ENCODE results near the gene GAD2.

GAD2 gene

GRCh38 chr10:26254616-26255015, 38.0 kb downstream of the GAD2 start:
- no peak overlapping the region for H3K4me3 Mint-ChIP-seq
- no peaks in the 10 kb centered on the region for H3K9me3 Mint-ChIP-seq
- no peaks in the 10 kb centered on the region for H3K36me3 Mint-ChIP-seq
- ATAC-seq (peak; percentile 16), DNase-seq (ENCODE audit: low spot score in 2 of 2) (no peak)
- H3K27ac Mint-ChIP-seq, result no peak overlapping the region
- H3K4me1 Mint-ChIP-seq, result no peaks in the 10 kb centered on the region

- H3K36me3 Mint-ChIP-seq, result no peaks in the 10 kb centered on the region
- no peak overlapping the region for H3K4me3 Mint-ChIP-seq
- no peaks in the 10 kb centered on the region for H3K4me1 Mint-ChIP-seq
- H3K27ac Mint-ChIP-seq, result no peak overlapping the region
- no peak for DNase-seq (ENCODE audit: low spot score in 2 of 2)
- no peak for ATAC-seq
- H3K9me3 Mint-ChIP-seq, result no peaks in the 10 kb centered on the region
Measured at GRCh38 chr10:26259341-26259740, 42.8 kb downstream of the GAD2 start.

GRCh38 chr10:26269754-26270153, 53.2 kb downstream of the GAD2 start:
- no peak for DNase-seq (ENCODE audit: low spot score in 2 of 2)
- no peak for ATAC-seq
- no peak overlapping the region for H3K27ac Mint-ChIP-seq

GRCh38 chr10:26274391-26274790, 57.8 kb downstream of the GAD2 start:
- H3K4me3 Mint-ChIP-seq, result no peak overlapping the region
- H3K4me1 Mint-ChIP-seq, result no peaks in the 10 kb centered on the region
- H3K36me3 Mint-ChIP-seq, result no peaks in the 10 kb centered on the region
- no peak for DNase-seq (ENCODE audit: low spot score in 2 of 2)
- no peak for ATAC-seq
- no peaks in the 10 kb centered on the region for H3K9me3 Mint-ChIP-seq
- no peak overlapping the region for H3K27ac Mint-ChIP-seq

More at GRCh38 chr10:26269754-26270153, 53.2 kb downstream of the GAD2 start:
- Mint-ChIP-seq H3K9me3 (no peaks in the 10 kb centered on the region), H3K4me3 (no peak overlapping the region), H3K4me1 (no peaks in the 10 kb centered on the region), H3K36me3 (no peaks in the 10 kb centered on the region)

GRCh38 chr10:26278295-26278694, 61.7 kb downstream of the GAD2 start:
- DNase-seq (ENCODE audit: low spot score in 2 of 2) (no peak), ATAC-seq (no peak)
- H3K4me1 Mint-ChIP-seq, result no peaks in the 10 kb centered on the region
- no peak overlapping the region for H3K27ac Mint-ChIP-seq
- no peaks in the 10 kb centered on the region for H3K36me3 Mint-ChIP-seq
- no peak overlapping the region for H3K4me3 Mint-ChIP-seq
- no peaks in the 10 kb centered on the region for H3K9me3 Mint-ChIP-seq

GRCh38 chr10:26290236-26290635, 73.7 kb downstream of the GAD2 start:
- no peak overlapping the region for H3K27ac Mint-ChIP-seq
- no peak for ATAC-seq
- no peak for DNase-seq (ENCODE audit: low spot score in 2 of 2)
- H3K36me3 Mint-ChIP-seq, result no peaks in the 10 kb centered on the region
- no peak overlapping the region for H3K4me3 Mint-ChIP-seq
- no peaks in the 10 kb centered on the region for H3K4me1 Mint-ChIP-seq
- no peaks in the 10 kb centered on the region for H3K9me3 Mint-ChIP-seq

- H3K4me1 Mint-ChIP-seq, result no peaks in the 10 kb centered on the region
- ATAC-seq, result no peak
- no peaks in the 10 kb centered on the region for H3K36me3 Mint-ChIP-seq
- no peak for DNase-seq (ENCODE audit: low spot score in 2 of 2)
- H3K4me3 Mint-ChIP-seq, result no peak overlapping the region
- H3K27ac Mint-ChIP-seq, result no peak overlapping the region
- H3K9me3 Mint-ChIP-seq, result no peaks in the 10 kb centered on the region
Measured at GRCh38 chr10:26291721-26292480, 75.3 kb downstream of the GAD2 start.

GRCh38 chr10:26296360-26296759, 79.8 kb downstream of the GAD2 start:
- DNase-seq (ENCODE audit: low spot score in 2 of 2), result no peak
- Mint-ChIP-seq H3K4me1 (no peaks in the 10 kb centered on the region), H3K9me3 (no peaks in the 10 kb centered on the region)

GRCh38 chr10:26300001-26300400, 83.4 kb downstream of the GAD2 start:
- DNase-seq (ENCODE audit: low spot score in 2 of 2) (no peak), ATAC-seq (no peak)
- Mint-ChIP-seq H3K4me1 (no peaks in the 10 kb centered on the region), H3K4me3 (no peak overlapping the region), H3K36me3 (no peaks in the 10 kb centered on the region), H3K27ac (no peak overlapping the region), H3K9me3 (no peaks in the 10 kb centered on the region)

More at GRCh38 chr10:26296360-26296759, 79.8 kb downstream of the GAD2 start:
- H3K27ac Mint-ChIP-seq, result no peak overlapping the region
- no peak overlapping the region for H3K4me3 Mint-ChIP-seq
- ATAC-seq, result no peak
- no peaks in the 10 kb centered on the region for H3K36me3 Mint-ChIP-seq

- ATAC-seq (no peak), DNase-seq (ENCODE audit: low spot score in 2 of 2) (no peak)
- Mint-ChIP-seq H3K36me3 (no peaks in the 10 kb centered on the region), H3K4me1 (no peaks in the 10 kb centered on the region), H3K4me3 (no peak overlapping the region), H3K9me3 (no peaks in the 10 kb centered on the region), H3K27ac (no peak overlapping the region)
Measured at GRCh38 chr10:26303366-26303765, 86.8 kb downstream of the GAD2 start.

GRCh38 chr10:26310361-26310760, 93.8 kb downstream of the GAD2 start:
- H3K9me3 Mint-ChIP-seq, result no peaks in the 10 kb centered on the region

GRCh38 chr10:26311383-26311940, 94.9 kb downstream of the GAD2 start:
- no peaks in the 10 kb centered on the region for H3K9me3 Mint-ChIP-seq
- ATAC-seq (no peak), DNase-seq (ENCODE audit: low spot score in 2 of 2) (no peak)
- H3K4me1 Mint-ChIP-seq, result no peaks in the 10 kb centered on the region
- no peak overlapping the region for H3K27ac Mint-ChIP-seq
- no peak overlapping the region for H3K4me3 Mint-ChIP-seq
- no peaks in the 10 kb centered on the region for H3K36me3 Mint-ChIP-seq

More at GRCh38 chr10:26310361-26310760, 93.8 kb downstream of the GAD2 start:
- no peaks in the 10 kb centered on the region for H3K4me1 Mint-ChIP-seq
- no peak overlapping the region for H3K27ac Mint-ChIP-seq
- DNase-seq (ENCODE audit: low spot score in 2 of 2) (no peak), ATAC-seq (no peak)
- no peaks in the 10 kb centered on the region for H3K36me3 Mint-ChIP-seq
- H3K4me3 Mint-ChIP-seq, result no peak overlapping the region

- no peak overlapping the region for H3K4me3 Mint-ChIP-seq
- ATAC-seq, result no peak
- DNase-seq (ENCODE audit: low spot score in 2 of 2), result no peak
- no peaks in the 10 kb centered on the region for H3K9me3 Mint-ChIP-seq
- H3K4me1 Mint-ChIP-seq, result no peaks in the 10 kb centered on the region
- no peak overlapping the region for H3K27ac Mint-ChIP-seq
- H3K36me3 Mint-ChIP-seq, result no peaks in the 10 kb centered on the region
Measured at GRCh38 chr10:26314265-26315013, 97.9 kb downstream of the GAD2 start.

- Mint-ChIP-seq H3K27ac (no peak overlapping the region), H3K9me3 (no peaks in the 10 kb centered on the region), H3K4me3 (no peak overlapping the region), H3K36me3 (no peaks in the 10 kb centered on the region), H3K4me1 (no peaks in the 10 kb centered on the region)
- DNase-seq (ENCODE audit: low spot score in 2 of 2), result no peak
- no peak for ATAC-seq
Measured at GRCh38 chr10:26318672-26319071, 102.1 kb downstream of the GAD2 start.

- H3K36me3 Mint-ChIP-seq, result no peaks in the 10 kb centered on the region
- H3K4me3 Mint-ChIP-seq, result no peak overlapping the region
- no peak overlapping the region for H3K27ac Mint-ChIP-seq
- no peaks in the 10 kb centered on the region for H3K4me1 Mint-ChIP-seq
- DNase-seq (ENCODE audit: low spot score in 2 of 2), result no peak
- ATAC-seq, result no peak
- H3K9me3 Mint-ChIP-seq, result no peaks in the 10 kb centered on the region
Measured at GRCh38 chr10:26323219-26323618, 106.6 kb downstream of the GAD2 start.

GRCh38 chr10:26326851-26327250, 110.3 kb downstream of the GAD2 start:
- Mint-ChIP-seq H3K27ac (no peak overlapping the region), H3K4me3 (no peak overlapping the region), H3K36me3 (no peaks in the 10 kb centered on the region), H3K4me1 (peaks cover 7% of the 10 kb centered on the region), H3K9me3 (no peaks in the 10 kb centered on the region)
- ATAC-seq, result no peak
- no peak for DNase-seq (ENCODE audit: low spot score in 2 of 2)
